GM12878 (cell line): ENCODE measurements around the gene GGN. TPM values are rescaled to one million over a fixed set of nuclear protein-coding genes. Genes with fewer than 3 reads are reported as not detected.

ENCODE experiments used
- ATAC-seq: fragments of 200-7000 bp; cut with Tn5 transposase; 3 replicates; pipeline ENCODE4 v1.9.1; 2020; ENCODE audit warnings: mild to moderate bottlenecking, moderate library complexity
- BruUV-seq: library from RNA; stranded (reverse); fragments of 400-500 nt; replicated peaks from 2 replicates; lab custom pipeline; 2021; lab: Mats Ljungman, UMichigan
- CTCF ChIA-PET: fragments of 300-600 bp; sonication (Branson Sonifier 250); formaldehyde crosslinking; extraction: SDS; loops from one replicate; lab custom pipeline; 2021; ENCODE audit warnings: inconsistent platforms; lab: Yijun Ruan, JAX
- POLR2A ChIA-PET: fragments of 350-600 bp; formaldehyde crosslinking; extraction: SDS; loops from one replicate; lab custom pipeline; 2021; ENCODE audit warnings: inconsistent platforms; lab: Charles Lee
- RAD21 ChIA-PET: fragments of 300-600 bp; sonication (Branson Sonifier 250); formaldehyde crosslinking; loops from one replicate; lab custom pipeline; 2023; ENCODE audit warnings: antibody characterized with exemption; ENCODE audit not compliant: unreplicated experiment; lab: Charles Lee
- SMC1A ChIA-PET: fragments of 300-600 bp; sonication (Branson Sonifier 250); formaldehyde crosslinking; loops from one replicate; lab custom pipeline; 2023; ENCODE audit not compliant: unreplicated experiment, uncharacterized antibody; lab: Charles Lee
- DNase-seq: peaks from one replicate; pipeline ENCODE4 v3.0.0-alpha.2; 2011; ENCODE audit warnings: low read depth, low spot score
- FAIRE-seq: peaks from 3 replicates; lab custom pipeline; 2011; peaks lifted over from hg19 to GRCh38; lab: Jason Lieb, UNC
- H2AFZ ChIP-seq: 2 replicates; pipeline ENCODE4 v1.6.0; 2011; ENCODE audit warnings: low read depth, low read length, control low read depth; ENCODE audit not compliant: control insufficient read depth
- H3K27ac ChIP-seq: 2 replicates; pipeline ENCODE4 v1.5.1; 2011; ENCODE audit warnings: control low read depth; ENCODE audit not compliant: control insufficient read depth, insufficient read depth
- H3K27me3 ChIP-seq, 2 experiments: replicated peaks in 1 of 2; 2 replicates each; pipeline versions ENCODE4 v1.6.0 to v1.6.1; 2011; ENCODE audit warnings: low read length in 1 of 2; ENCODE audit not compliant: control insufficient read depth in 2 of 2, insufficient read depth in 2 of 2
- H3K36me3 ChIP-seq, 2 experiments: 2 replicates each; pipeline ENCODE4 v1.5.1; 2011; ENCODE audit warnings: low read length in 1 of 2; ENCODE audit not compliant: control insufficient read depth in 2 of 2, insufficient read depth in 2 of 2
- H3K4me1 ChIP-seq: 2 replicates; pipeline ENCODE4 v1.6.1; 2011; ENCODE audit warnings: mild to moderate bottlenecking, low read length, moderate library complexity, mixed read lengths; ENCODE audit not compliant: control insufficient read depth, insufficient read depth
- H3K4me2 ChIP-seq: 2 replicates; pipeline ENCODE4 v1.6.0; 2011; ENCODE audit warnings: control low read depth; ENCODE audit not compliant: control insufficient read depth, insufficient read depth
- H3K4me3 ChIP-seq: fragments of 200-600 bp; sonication (generic); 2 replicates; pipeline ENCODE4 v1.5.1; 2016
- H3K79me2 ChIP-seq: 2 replicates; pipeline ENCODE4 v1.6.0; 2011; ENCODE audit warnings: low read length; ENCODE audit not compliant: control insufficient read depth, insufficient read depth
- H3K9ac ChIP-seq: 2 replicates; pipeline ENCODE4 v1.8.0; 2011; ENCODE audit warnings: low read length, control low read depth, mixed read lengths; ENCODE audit not compliant: control insufficient read depth, insufficient read depth
- H3K9me3 ChIP-seq: replicated peaks from 3 replicates; pipeline ENCODE4 v1.5.1; 2011; ENCODE audit warnings: mild to moderate bottlenecking, low read length; ENCODE audit not compliant: control insufficient read depth, insufficient read depth
- H4K20me1 ChIP-seq: 2 replicates; pipeline ENCODE4 v1.6.0; 2011; ENCODE audit not compliant: control insufficient read depth, insufficient read depth
- FOXK2 ChIP-seq: fragments of 450-650 bp; IDR thresholded peaks from 2 replicates; pipeline ENCODE4 v1.6.1; 2017; ENCODE audit warnings: mild to moderate bottlenecking, moderate library complexity
- GABPA ChIP-seq: IDR thresholded peaks from 2 replicates; pipeline ENCODE4 v1.6.1; 2014; ENCODE audit warnings: antibody characterized with exemption, low read depth, mild to moderate bottlenecking, inconsistent platforms
- NFXL1 ChIP-seq: fragments of 450-650 bp; IDR thresholded peaks from 2 replicates; pipeline ENCODE4 v1.6.1; 2017; ENCODE audit warnings: antibody characterized with exemption, mild to moderate bottlenecking, borderline replicate concordance
- NR2C1 ChIP-seq: fragments of 450-650 bp; IDR thresholded peaks from 2 replicates; pipeline ENCODE4 v1.6.1; 2017; ENCODE audit warnings: antibody characterized with exemption, mild to moderate bottlenecking, moderate library complexity
- RBBP5 ChIP-seq: fragments of 200-600 bp; sonication (generic); conservative IDR thresholded peaks from 2 replicates; pipeline ENCODE4 v1.6.1; 2016
- SP1 ChIP-seq: IDR thresholded peaks from one replicate; pipeline ENCODE4 v1.6.1; 2011; ENCODE audit warnings: low read depth, low read length
- WGBS: methylation state at CpG from one replicate; pipeline ENCODE4 v1.1.6; 2016; ENCODE audit warnings: low lambda C conversion rate; ENCODE audit not compliant: insufficient replicate concordance, insufficient coverage; ENCODE audit errors: missing lambda C conversion rate; 5-methylcytosine and 5-hydroxymethylcytosine counted together
- in situ Hi-C: fragments of 300-500 bp; cut with MboI; formaldehyde crosslinking; loops from 9 replicates; pipeline ENCODE4 v1.14.3; 2018; ENCODE audit warnings: mixed read lengths
- intact Hi-C: fragments of 100-400 bp; cut with micrococcal nuclease; formaldehyde crosslinking; loops from one replicate; pipeline ENCODE4 v1.14.2; 2022; ENCODE audit not compliant: unreplicated experiment
- polyA plus RNA-seq, 11 experiments: library from polyadenylated mRNA; depleted of rRNA in 4 of 11; unstranded in 6 of 11; stranded (reverse) in 5 of 11; fragments of >200 nt; fragmentation: Nextera tagmentation in 4 of 11; fragmentation: Illumina TruSeq in 1 of 11; extraction: Ambion mirVana in 4 of 11; extraction: Trizol in 1 of 11; gene quantifications; 1 replicate in 1 of 11; 2 replicates in 10 of 11; pipeline versions ENCODE4 v1.2.1 to v1.2.3, GENCODE V29; 2011 to 2016; ENCODE audit warnings: inconsistent platforms in 2 of 11, missing spikeins in 2 of 11, low read depth in 1 of 11
- total RNA-seq, 4 experiments: library from RNA; depleted of rRNA in 3 of 4; stranded (reverse); fragments of >200 nt in 3 of 4; fragmentation: Illumina TruSeq in 1 of 4; extraction: Trizol in 1 of 4; gene quantifications; 2 replicates each; pipeline versions ENCODE4 v1.2.1 to v1.2.3, GENCODE V29; 2013 to 2021
- TF ChIP-seq, protein P1 (sequence below): fragments of 450-650 bp; IDR thresholded peaks from 2 replicates; pipeline ENCODE4 v1.6.1; 2017; ENCODE audit warnings: mild to moderate bottlenecking
- TF ChIP-seq, protein P2 (sequence below): fragments of 450-650 bp; formaldehyde crosslinking; IDR thresholded peaks from 2 replicates; pipeline ENCODE4 v1.4.0; 2020; ENCODE audit warnings: mild to moderate bottlenecking, moderate library complexity

Gene GGN
- total and polyA plus RNA-seq, 10 of the 15 experiments (the other 5 are each of a cell fraction or from before 2014, with no cell fraction given): not detected

DNA sequence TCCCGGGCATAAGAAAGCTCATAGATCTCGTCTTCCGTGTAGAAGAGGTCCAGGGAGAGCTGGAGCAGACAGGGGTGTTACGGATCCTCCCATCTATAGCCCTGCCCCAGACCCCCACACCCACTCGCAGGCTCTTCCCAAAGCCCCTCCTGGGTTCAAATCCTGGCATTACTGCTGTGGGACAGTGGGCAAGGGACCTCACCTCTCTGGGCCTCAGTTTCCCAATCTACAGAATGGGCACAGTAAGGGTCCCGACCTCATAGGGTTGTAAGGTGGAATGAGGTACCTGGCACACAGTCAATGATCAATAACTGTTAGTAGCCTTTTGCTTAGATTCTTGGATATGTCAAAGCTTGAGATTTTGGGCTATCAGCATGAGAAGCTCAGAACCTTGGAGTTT, 25.6 kb upstream of the GGN start:
- DNase-seq: no peak
- TF ChIP-seq, protein P1, sequence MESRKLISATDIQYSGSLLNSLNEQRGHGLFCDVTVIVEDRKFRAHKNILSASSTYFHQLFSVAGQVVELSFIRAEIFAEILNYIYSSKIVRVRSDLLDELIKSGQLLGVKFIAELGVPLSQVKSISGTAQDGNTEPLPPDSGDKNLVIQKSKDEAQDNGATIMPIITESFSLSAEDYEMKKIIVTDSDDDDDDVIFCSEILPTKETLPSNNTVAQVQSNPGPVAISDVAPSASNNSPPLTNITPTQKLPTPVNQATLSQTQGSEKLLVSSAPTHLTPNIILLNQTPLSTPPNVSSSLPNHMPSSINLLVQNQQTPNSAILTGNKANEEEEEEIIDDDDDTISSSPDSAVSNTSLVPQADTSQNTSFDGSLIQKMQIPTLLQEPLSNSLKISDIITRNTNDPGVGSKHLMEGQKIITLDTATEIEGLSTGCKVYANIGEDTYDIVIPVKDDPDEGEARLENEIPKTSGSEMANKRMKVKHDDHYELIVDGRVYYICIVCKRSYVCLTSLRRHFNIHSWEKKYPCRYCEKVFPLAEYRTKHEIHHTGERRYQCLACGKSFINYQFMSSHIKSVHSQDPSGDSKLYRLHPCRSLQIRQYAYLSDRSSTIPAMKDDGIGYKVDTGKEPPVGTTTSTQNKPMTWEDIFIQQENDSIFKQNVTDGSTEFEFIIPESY: no peak
- TF ChIP-seq NFXL1 (no peak), RBBP5 (no peak), GABPA (no peak), NR2C1 (no peak), SP1 (no peak), FOXK2 (no peak)
- TF ChIP-seq, protein P2, sequence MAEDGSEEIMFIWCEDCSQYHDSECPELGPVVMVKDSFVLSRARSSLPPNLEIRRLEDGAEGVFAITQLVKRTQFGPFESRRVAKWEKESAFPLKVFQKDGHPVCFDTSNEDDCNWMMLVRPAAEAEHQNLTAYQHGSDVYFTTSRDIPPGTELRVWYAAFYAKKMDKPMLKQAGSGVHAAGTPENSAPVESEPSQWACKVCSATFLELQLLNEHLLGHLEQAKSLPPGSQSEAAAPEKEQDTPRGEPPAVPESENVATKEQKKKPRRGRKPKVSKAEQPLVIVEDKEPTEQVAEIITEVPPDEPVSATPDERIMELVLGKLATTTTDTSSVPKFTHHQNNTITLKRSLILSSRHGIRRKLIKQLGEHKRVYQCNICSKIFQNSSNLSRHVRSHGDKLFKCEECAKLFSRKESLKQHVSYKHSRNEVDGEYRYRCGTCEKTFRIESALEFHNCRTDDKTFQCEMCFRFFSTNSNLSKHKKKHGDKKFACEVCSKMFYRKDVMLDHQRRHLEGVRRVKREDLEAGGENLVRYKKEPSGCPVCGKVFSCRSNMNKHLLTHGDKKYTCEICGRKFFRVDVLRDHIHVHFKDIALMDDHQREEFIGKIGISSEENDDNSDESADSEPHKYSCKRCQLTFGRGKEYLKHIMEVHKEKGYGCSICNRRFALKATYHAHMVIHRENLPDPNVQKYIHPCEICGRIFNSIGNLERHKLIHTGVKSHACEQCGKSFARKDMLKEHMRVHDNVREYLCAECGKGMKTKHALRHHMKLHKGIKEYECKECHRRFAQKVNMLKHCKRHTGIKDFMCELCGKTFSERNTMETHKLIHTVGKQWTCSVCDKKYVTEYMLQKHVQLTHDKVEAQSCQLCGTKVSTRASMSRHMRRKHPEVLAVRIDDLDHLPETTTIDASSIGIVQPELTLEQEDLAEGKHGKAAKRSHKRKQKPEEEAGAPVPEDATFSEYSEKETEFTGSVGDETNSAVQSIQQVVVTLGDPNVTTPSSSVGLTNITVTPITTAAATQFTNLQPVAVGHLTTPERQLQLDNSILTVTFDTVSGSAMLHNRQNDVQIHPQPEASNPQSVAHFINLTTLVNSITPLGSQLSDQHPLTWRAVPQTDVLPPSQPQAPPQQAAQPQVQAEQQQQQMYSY (CRISPR knock-in tag): no peak
- TF ChIP-seq, all 136 proteins: peak for 0
- peaks cover 7% of the 10 kb centered on the region for H3K4me1 ChIP-seq
- no peak for FAIRE-seq
- CTCF ChIA-PET: interaction anchor here (0.6 to 1.9 kb wide), 2 partner anchors 11 to 352 kb away, joined by 4 to 7 read pairs; partner anchors contain the start of gene FAM98C
- no peak overlapping the region for H3K4me3 ChIP-seq
- no peak for ATAC-seq
- POLR2A ChIA-PET: no interaction called here
- no peaks in the 10 kb centered on the region for H3K36me3 ChIP-seq
- in situ Hi-C loops (loop anchor here (25.0 kb wide), 1 partner anchor 224 kb away; the partner anchor contains the start of gene ACTN4), intact Hi-C loops (no loop called here)
- H3K27ac ChIP-seq: no peak overlapping the region
- BruUV-seq: no TSS peak
- no peaks in the 10 kb centered on the region for H4K20me1 ChIP-seq
- H3K27me3 ChIP-seq: no peaks in the 10 kb centered on the region
- SMC1A ChIA-PET: no interaction called here
- no peaks in the 10 kb centered on the region for H3K79me2 ChIP-seq
- RAD21 ChIA-PET: interaction anchor here (0.6 to 1.8 kb wide), 2 partner anchors 10 to 15 kb away, joined by 3 to 8 read pairs; partner anchors contain the start of gene FAM98C
- H3K9ac ChIP-seq: no peak overlapping the region
- no peak overlapping the region for H2AFZ ChIP-seq
- no peaks in the 10 kb centered on the region for H3K9me3 ChIP-seq
- no peak overlapping the region for H3K4me2 ChIP-seq
- WGBS: 72% methylated on average over 6 of the region's 6 CpGs
